Sigmoid colon (tissue), 7 donors: ENCODE data around the gene FTL. TPM values are rescaled to one million over a fixed set of nuclear protein-coding genes. Genes with fewer than 3 reads are reported as not detected.

Source experiments
- DNase-seq: peaks from one replicate; pipeline ENCODE4 v3.0.0-alpha.2; 2019
- H3K27ac ChIP-seq, 4 donors: fragments of 200-600 bp; sonication (generic); one replicate each; pipeline ENCODE4 v1.5.1; 2016 to 2019; ENCODE audit warnings: mild to moderate bottlenecking in 1 of 4
- H3K27me3 ChIP-seq, 3 donors: fragments of 200-600 bp; sonication (generic); one replicate each; pipeline ENCODE4 v1.5.1; 2019; ENCODE audit warnings: mild to moderate bottlenecking in 1 of 3
- H3K36me3 ChIP-seq, 4 donors: fragments of 200-600 bp; sonication (generic); one replicate each; pipeline ENCODE4 v1.5.1; 2016 to 2019
- H3K4me1 ChIP-seq, 4 donors: fragments of 200-600 bp; sonication (generic); one replicate each; pipeline ENCODE4 v1.5.1; 2017 to 2019
- H3K4me3 ChIP-seq, 4 donors: fragments of 200-600 bp; sonication (generic); one replicate each; pipeline ENCODE4 v1.5.1; 2017 to 2019; ENCODE audit warnings: mild to moderate bottlenecking in 2 of 4, moderate library complexity in 1 of 4
- H3K9me3 ChIP-seq, 4 donors: fragments of 200-600 bp in 3 of 4; sonication (generic) in 3 of 4; one replicate each; pipeline versions ENCODE4 v1.5.1 to v1.6.1; 2013 to 2019
- EP300 ChIP-seq, 4 donors: sonication (generic); formaldehyde crosslinking; IDR thresholded peaks; one replicate each; pipeline ENCODE4 v1.6.1; 2017; ENCODE audit warnings: antibody characterized with exemption in 4 of 4
- POLR2A ChIP-seq, 2 donors: fragments of 450-650 bp; IDR thresholded peaks; one replicate each; pipeline ENCODE4 v1.6.1; 2016; ENCODE audit warnings: antibody characterized with exemption in 2 of 2, mild to moderate bottlenecking in 2 of 2, moderate library complexity in 2 of 2
- POLR2AphosphoS5 ChIP-seq, 4 donors: sonication (generic); formaldehyde crosslinking; IDR thresholded peaks; one replicate each; pipeline ENCODE4 v1.6.1; 2017; ENCODE audit warnings: antibody characterized with exemption in 4 of 4
- WGBS, 2 donors: extraction: QIAGEN DNeasy Blood & Tissue Kit; methylation state at CpG; one replicate each; pipeline ENCODE4 v1.1.7; 2013; 5-methylcytosine and 5-hydroxymethylcytosine counted together
- intact Hi-C: fragments of 100-400 bp; cut with DNase I; formaldehyde crosslinking; loops from one replicate; pipeline ENCODE4 v1.15.1; 2023
- polyA plus RNA-seq, 3 donors: library from polyadenylated mRNA; stranded (reverse); fragments of 200-250 nt; gene quantifications; one replicate each; pipeline ENCODE4 v1.2.3, GENCODE V29; 2013
- small RNA-seq, 3 donors: library from RNA; depleted of rRNA; stranded (forward); fragments of <200 nt; gene quantifications; one replicate each; pipeline ENCODE3, GENCODE V24; 2016
- total RNA-seq, 4 donors: library from RNA; depleted of rRNA; stranded (reverse); fragments of >200 nt; gene quantifications; one replicate each; pipeline ENCODE4 v1.1.0, GENCODE V29; 2016
- TF ChIP-seq, protein P1 (sequence below), 4 experiments: fragments of 450-650 bp in 3 of 4; fragments of 200-600 bp in 1 of 4; IDR thresholded peaks; one replicate each; pipeline ENCODE4 v1.5.1; 2016 to 2019; ENCODE audit warnings: antibody characterized with exemption in 4 of 4, mild to moderate bottlenecking in 3 of 4, moderate library complexity in 2 of 4
- donor health status: healthy with polysubstance abuse.
- donor health status: Bipolar disorder and iron deficiency.
- donor health status: healthy.

The FTL gene
- total and polyA plus RNA-seq, 7 donors = 2,871 to 9,923 (median 3,503) TPM

- peaks cover 8 to 30% (median 24%) of the 10 kb centered on the region in 3 donors for H3K27me3 ChIP-seq
- no peak overlapping the region for H3K27ac ChIP-seq
- peaks cover 11 to 57% (median 14%) of the 10 kb centered on the region in 4 donors for H3K36me3 ChIP-seq
- DNase-seq = no peak
- no peak overlapping the region for H3K4me3 ChIP-seq
- no peaks in the 10 kb centered on the region for H3K9me3 ChIP-seq
- H3K4me1 ChIP-seq = peaks cover 0 to 25% (median 24%) of the 10 kb centered on the region in 4 donors
- no peak for TF ChIP-seq POLR2AphosphoS5 (IDR thresholded peaks at IDR 0.05)
- TF ChIP-seq, protein P1, sequence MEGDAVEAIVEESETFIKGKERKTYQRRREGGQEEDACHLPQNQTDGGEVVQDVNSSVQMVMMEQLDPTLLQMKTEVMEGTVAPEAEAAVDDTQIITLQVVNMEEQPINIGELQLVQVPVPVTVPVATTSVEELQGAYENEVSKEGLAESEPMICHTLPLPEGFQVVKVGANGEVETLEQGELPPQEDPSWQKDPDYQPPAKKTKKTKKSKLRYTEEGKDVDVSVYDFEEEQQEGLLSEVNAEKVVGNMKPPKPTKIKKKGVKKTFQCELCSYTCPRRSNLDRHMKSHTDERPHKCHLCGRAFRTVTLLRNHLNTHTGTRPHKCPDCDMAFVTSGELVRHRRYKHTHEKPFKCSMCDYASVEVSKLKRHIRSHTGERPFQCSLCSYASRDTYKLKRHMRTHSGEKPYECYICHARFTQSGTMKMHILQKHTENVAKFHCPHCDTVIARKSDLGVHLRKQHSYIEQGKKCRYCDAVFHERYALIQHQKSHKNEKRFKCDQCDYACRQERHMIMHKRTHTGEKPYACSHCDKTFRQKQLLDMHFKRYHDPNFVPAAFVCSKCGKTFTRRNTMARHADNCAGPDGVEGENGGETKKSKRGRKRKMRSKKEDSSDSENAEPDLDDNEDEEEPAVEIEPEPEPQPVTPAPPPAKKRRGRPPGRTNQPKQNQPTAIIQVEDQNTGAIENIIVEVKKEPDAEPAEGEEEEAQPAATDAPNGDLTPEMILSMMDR (IDR thresholded peaks at IDR 0.05) = no peak
- intact Hi-C loops = no loop called here
- WGBS, 2 donors = 92 to 96% methylated on average over 18 of the region's 18 CpGs
These were observed 49.8 kb downstream of the FTL start for GRCh38 chr19:49014870-49015255.

- H3K27me3 ChIP-seq = peaks cover 8 to 43% (median 31%) of the 10 kb centered on the region in 3 donors
- DNase-seq = no peak
- H3K9me3 ChIP-seq = no peaks in the 10 kb centered on the region
- WGBS, 2 donors = 93 to 97% methylated on average over 26 to 28 of the region's 29 CpGs
- intact Hi-C loops = no loop called here
- peaks cover under 1 to 44% (median 11%) of the 10 kb centered on the region in 4 donors for H3K36me3 ChIP-seq
- H3K4me3 ChIP-seq = no peak overlapping the region
- peaks cover 0 to 25% (median 24%) of the 10 kb centered on the region in 4 donors for H3K4me1 ChIP-seq
- TF ChIP-seq POLR2AphosphoS5 (IDR thresholded peaks at IDR 0.05) (no peak), POLR2A (IDR thresholded peaks at IDR 0.05) (no peak), EP300 (IDR thresholded peaks at IDR 0.05) (no peak)
- H3K27ac ChIP-seq = no peak overlapping the region
These were observed 51.1 kb downstream of the FTL start for GRCh38 chr19:49016067-49016839.

Small RNAs within 50 kb of the gene (small RNA-seq; reads per million reads assigned to genes)
- gene AC026803.1 (0 reads per million in 3 donors), gene MIR6798 (0 reads per million in 3 donors)

Other genes with a start within 250 kb of the FTL start
- gene MAMSTR, start 245.6 kb upstream of the FTL start, total RNA-seq = 1 to 10 TPM in 1 of 4 donors, under 1 TPM in 3; 0.82 to 1.8 (median 0.89) TPM
- 1 to 10 TPM in 1 of 3 donors, under 1 TPM in 1, not detected in 1; 0.69 to 1.0 TPM for gene MAMSTR, start 245.6 kb upstream of the FTL start, polyA plus RNA-seq
- 10 to 100 TPM in 2 of 4 donors, 1 to 10 TPM in 2; 4.9 to 11.4 (median 10.5) TPM for gene RASIP1, start 224.7 kb upstream of the FTL start, total RNA-seq
- 1 to 10 TPM in 2 of 3 donors, under 1 TPM in 1; 0.69 to 6.0 (median 5.0) TPM for gene RASIP1, start 224.7 kb upstream of the FTL start, polyA plus RNA-seq
- gene IZUMO1, start 218.4 kb upstream of the FTL start, total RNA-seq = not detected
- 1 to 10 TPM in 1 of 3 donors, under 1 TPM in 1, not detected in 1; 0.15 to 1.8 TPM for gene IZUMO1, start 218.4 kb upstream of the FTL start, polyA plus RNA-seq
- under 1 TPM in 3 of 4 donors, not detected in 1; 0.41 to 0.71 (median 0.49) TPM for gene FUT1, start 212.7 kb upstream of the FTL start, total RNA-seq
- gene FUT1, start 212.7 kb upstream of the FTL start, polyA plus RNA-seq = under 1 TPM in 2 of 3 donors, not detected in 1; under 0.01 to 0.80 TPM
- not detected for gene FGF21, start 209.8 kb upstream of the FTL start, total RNA-seq
- gene FGF21, start 209.8 kb upstream of the FTL start, polyA plus RNA-seq = not detected
- 10 to 100 TPM; 29.8 to 46.7 (median 32.9) TPM for gene BCAT2, start 154.3 kb upstream of the FTL start, total RNA-seq
- gene BCAT2, start 154.3 kb upstream of the FTL start, polyA plus RNA-seq = 10 to 100 TPM; 52.7 to 61.0 (median 54.1) TPM
- 10 to 100 TPM; 14.1 to 20.1 (median 18.3) TPM for gene HSD17B14, start 128.8 kb upstream of the FTL start, total RNA-seq
- gene HSD17B14, start 128.8 kb upstream of the FTL start, polyA plus RNA-seq = 10 to 100 TPM in 1 of 3 donors, 1 to 10 TPM in 2; 4.3 to 21.0 (median 4.9) TPM
- 10 to 100 TPM; 13.8 to 44.7 (median 19.5) TPM for gene PLEKHA4, start 96.7 kb upstream of the FTL start, total RNA-seq
- 10 to 100 TPM; 18.0 to 28.2 (median 21.2) TPM for gene PLEKHA4, start 96.7 kb upstream of the FTL start, polyA plus RNA-seq
- 10 to 100 TPM; 22.1 to 69.8 (median 31.2) TPM for gene PPP1R15A, start 92.9 kb upstream of the FTL start, total RNA-seq
- 10 to 100 TPM; 43.2 to 60.8 (median 55.9) TPM for gene PPP1R15A, start 92.9 kb upstream of the FTL start, polyA plus RNA-seq
- 1 to 10 TPM in 1 of 4 donors, under 1 TPM in 1, not detected in 2; 0.99 to 1.1 TPM for gene TULP2, start 66.6 kb upstream of the FTL start, total RNA-seq
- gene TULP2, start 66.6 kb upstream of the FTL start, polyA plus RNA-seq = under 1 TPM in 1 of 3 donors, not detected in 2; 0.22 TPM
- gene NUCB1, start 65.0 kb upstream of the FTL start, total RNA-seq = 100 to 1,000 TPM; 153 to 275 (median 176) TPM
- 100 to 1,000 TPM in 1 of 3 donors, 10 to 100 TPM in 2; 43.0 to 303 (median 66.7) TPM for gene NUCB1, start 65.0 kb upstream of the FTL start, polyA plus RNA-seq
- not detected for gene DHDH, start 31.6 kb upstream of the FTL start, total RNA-seq
- gene DHDH, start 31.6 kb upstream of the FTL start, polyA plus RNA-seq = under 1 TPM in 1 of 3 donors, not detected in 2; 0.16 TPM
- 10 to 100 TPM; 17.9 to 61.5 (median 30.9) TPM for gene BAX, start 10.4 kb upstream of the FTL start, total RNA-seq
- gene BAX, start 10.4 kb upstream of the FTL start, polyA plus RNA-seq = 100 to 1,000 TPM; 130 to 216 (median 198) TPM
- 10 to 100 TPM; 11.7 to 19.4 (median 17.8) TPM for gene GYS1, start 28.0 kb downstream of the FTL start, total RNA-seq
- gene GYS1, start 28.0 kb downstream of the FTL start, polyA plus RNA-seq = 10 to 100 TPM; 14.4 to 32.7 (median 14.8) TPM
- 10 to 100 TPM; 49.3 to 82.3 (median 64.0) TPM for gene RUVBL2, start 28.6 kb downstream of the FTL start, total RNA-seq
- 10 to 100 TPM; 36.6 to 98.8 (median 55.9) TPM for gene RUVBL2, start 28.6 kb downstream of the FTL start, polyA plus RNA-seq
- not detected for gene LHB, start 51.8 kb downstream of the FTL start, total RNA-seq
- not detected for gene LHB, start 51.8 kb downstream of the FTL start, polyA plus RNA-seq
- gene CGB3, start 59.0 kb downstream of the FTL start, total RNA-seq = not detected
- not detected for gene CGB3, start 59.0 kb downstream of the FTL start, polyA plus RNA-seq
- gene CGB2, start 66.6 kb downstream of the FTL start, total RNA-seq = not detected
- gene CGB2, start 66.6 kb downstream of the FTL start, polyA plus RNA-seq = 1 to 10 TPM in 1 of 3 donors, not detected in 2; 3.0 TPM
- gene CGB1, start 71.6 kb downstream of the FTL start, total RNA-seq = not detected
- not detected for gene CGB1, start 71.6 kb downstream of the FTL start, polyA plus RNA-seq
- not detected for gene CGB5, start 78.5 kb downstream of the FTL start, total RNA-seq
- not detected for gene CGB5, start 78.5 kb downstream of the FTL start, polyA plus RNA-seq
- not detected for gene CGB8, start 83.8 kb downstream of the FTL start, total RNA-seq
- gene CGB8, start 83.8 kb downstream of the FTL start, polyA plus RNA-seq = not detected
- gene CGB7, start 92.4 kb downstream of the FTL start, total RNA-seq = not detected
- gene CGB7, start 92.4 kb downstream of the FTL start, polyA plus RNA-seq = under 1 TPM in 1 of 3 donors, not detected in 2; 0.23 TPM
- not detected for gene NTF4, start 99.5 kb downstream of the FTL start, total RNA-seq
- gene NTF4, start 99.5 kb downstream of the FTL start, polyA plus RNA-seq = not detected
- gene KCNA7, start 107.4 kb downstream of the FTL start, total RNA-seq = not detected
- gene KCNA7, start 107.4 kb downstream of the FTL start, polyA plus RNA-seq = not detected
- gene SNRNP70, start 120.1 kb downstream of the FTL start, total RNA-seq = 100 to 1,000 TPM; 156 to 382 (median 237) TPM
- 100 to 1,000 TPM in 1 of 3 donors, 10 to 100 TPM in 2; 33.8 to 227 (median 40.2) TPM for gene SNRNP70, start 120.1 kb downstream of the FTL start, polyA plus RNA-seq
- gene LIN7B, start 149.1 kb downstream of the FTL start, total RNA-seq = 10 to 100 TPM; 17.4 to 28.8 (median 26.7) TPM
- gene LIN7B, start 149.1 kb downstream of the FTL start, polyA plus RNA-seq = 10 to 100 TPM in 2 of 3 donors, 1 to 10 TPM in 1; 9.9 to 12.0 (median 12.0) TPM
- gene C19orf73, start 153.8 kb downstream of the FTL start, total RNA-seq = 1 to 10 TPM in 3 of 4 donors, not detected in 1; 1.6 to 2.1 (median 1.8) TPM
- gene C19orf73, start 153.8 kb downstream of the FTL start, polyA plus RNA-seq = 1 to 10 TPM; 2.4 to 5.1 (median 3.3) TPM
- gene PPFIA3, start 154.2 kb downstream of the FTL start, total RNA-seq = 1 to 10 TPM; 2.0 to 3.9 (median 3.1) TPM
- gene PPFIA3, start 154.2 kb downstream of the FTL start, polyA plus RNA-seq = 10 to 100 TPM; 18.6 to 35.3 (median 21.3) TPM
- 1 to 10 TPM in 1 of 4 donors, under 1 TPM in 3; 0.16 to 1.1 (median 0.69) TPM for gene HRC, start 190.1 kb downstream of the FTL start, total RNA-seq
- gene HRC, start 190.1 kb downstream of the FTL start, polyA plus RNA-seq = 1 to 10 TPM in 2 of 3 donors, under 1 TPM in 1; 0.46 to 6.6 (median 1.7) TPM
- gene TRPM4, start 192.5 kb downstream of the FTL start, total RNA-seq = 10 to 100 TPM in 3 of 4 donors, 1 to 10 TPM in 1; 7.9 to 18.0 (median 12.5) TPM
- 100 to 1,000 TPM in 1 of 3 donors, 10 to 100 TPM in 2; 40.5 to 166 (median 40.8) TPM for gene TRPM4, start 192.5 kb downstream of the FTL start, polyA plus RNA-seq